Psoas muscle (tissue), 8 donors: ENCODE data around the gene PIP5KL1. TPM values are rescaled to one million over a fixed set of nuclear protein-coding genes. Genes with fewer than 3 reads are reported as not detected.

ENCODE experiments used
- ATAC-seq, 4 donors: fragments of 200-7000 bp; cut with Tn5 transposase; one replicate each; pipeline ENCODE4 v1.9.1; 2020; ENCODE audit warnings: moderate library complexity in 3 of 4, mild to moderate bottlenecking in 2 of 4
- DNase-seq, 2 donors: peaks; one replicate each; pipeline ENCODE4 v3.0.0-alpha.2; 2020
- H3K27ac ChIP-seq: fragments of 200-600 bp; one replicate; pipeline ENCODE4 v1.8.0; 2022
- H3K27me3 ChIP-seq, 3 donors: fragments of 200-600 bp in 1 of 3; one replicate each; pipeline versions ENCODE4 v1.6.1 to v1.8.0; 2013 to 2022; ENCODE audit warnings: low read length in 2 of 3, mild to moderate bottlenecking in 2 of 3, moderate library complexity in 1 of 3; ENCODE audit not compliant: insufficient read depth in 3 of 3
- H3K36me3 ChIP-seq, 2 donors: fragments of 200-600 bp in 1 of 2; one replicate each; pipeline versions ENCODE4 v1.6.1 to v1.8.0; 2013 to 2022; ENCODE audit warnings: low read depth in 1 of 2, mild to moderate bottlenecking in 1 of 2, moderate library complexity in 1 of 2; ENCODE audit not compliant: insufficient read depth in 1 of 2
- H3K4me1 ChIP-seq: fragments of 200-600 bp; one replicate; pipeline ENCODE4 v1.8.0; 2022
- H3K4me3 ChIP-seq: fragments of 200-600 bp; one replicate; pipeline ENCODE4 v1.8.0; 2022; ENCODE audit warnings: mild to moderate bottlenecking
- H3K9me3 ChIP-seq: fragments of 200-600 bp; one replicate; pipeline ENCODE4 v1.8.0; 2022
- CTCF ChIP-seq: fragments of 200-600 bp; IDR thresholded peaks from one replicate; pipeline ENCODE4 v1.8.0; 2022; ENCODE audit warnings: antibody characterized with exemption
- WGBS, 3 donors: extraction: QIAGEN DNeasy Blood & Tissue Kit; methylation state at CpG; one replicate each; pipeline versions ENCODE4 v1.1.6 to v1.1.7; 2013; 5-methylcytosine and 5-hydroxymethylcytosine counted together
- intact Hi-C, 2 donors: fragments of 100-400 bp; cut with DNase I; formaldehyde crosslinking; loops; one replicate each; pipeline versions ENCODE4 v1.11.0 to v1.14.2; 2022
- polyA plus RNA-seq, 3 donors: library from polyadenylated mRNA; stranded (reverse); fragments of 200-250 nt; gene quantifications; one replicate each; pipeline ENCODE4 v1.2.3, GENCODE V29; 2013
- total RNA-seq, 4 donors: library from RNA; stranded (reverse); fragmentation: NEBNext Ultra II Directional in 2 of 4; extraction: Animal tissue kit (Norgen Biotek cat#: 25700) in 2 of 4; gene quantifications; one replicate each; pipeline versions ENCODE4 v1.2.1 to v1.2.4, GENCODE V29; 2021 to 2023
- donor health status: healthy with polysubstance abuse.
- donor health status: DM: no; HTN: no; CAD: no; lungs with moderate emphysema.
- donor health status: Bipolar disorder and iron deficiency.
- donor health status: healthy.
- donor health status: DM: yes; HTN: yes; CAD: no.
- donor health status: DM: no; HTN: no; CAD: no.
- donor health status: DM: no; HTN: no; CAD: no.
- donor health status: DM: yes; HTN: yes; CAD: no.

PIP5KL1 gene
- total and polyA plus RNA-seq, 7 donors: 0.05 to 0.44 (median 0.26) TPM; not detected in 3

- Histone ChIP-seq H3K9me3 (no peaks in the 10 kb centered on the region), H3K4me1 (peaks cover 14% of the 10 kb centered on the region), H3K27me3 (no peaks in the 10 kb centered on the region), H3K27ac (no peak overlapping the region), H3K4me3 (no peak overlapping the region), H3K36me3 (peaks cover 0 to 48% of the 10 kb centered on the region in 2 donors)
- intact Hi-C loops: no loop called here
- 94 to 95% (median 95%) methylated on average over 31 of the region's 31 CpGs for WGBS, 3 donors
- DNase-seq (peak in 1 of 2 donors; percentile 44), ATAC-seq (no peak)
- TF ChIP-seq CTCF: no peak
Observed at GRCh38 chr9:127912296-127912695, 18.3 kb downstream of the PIP5KL1 start.

DNA sequence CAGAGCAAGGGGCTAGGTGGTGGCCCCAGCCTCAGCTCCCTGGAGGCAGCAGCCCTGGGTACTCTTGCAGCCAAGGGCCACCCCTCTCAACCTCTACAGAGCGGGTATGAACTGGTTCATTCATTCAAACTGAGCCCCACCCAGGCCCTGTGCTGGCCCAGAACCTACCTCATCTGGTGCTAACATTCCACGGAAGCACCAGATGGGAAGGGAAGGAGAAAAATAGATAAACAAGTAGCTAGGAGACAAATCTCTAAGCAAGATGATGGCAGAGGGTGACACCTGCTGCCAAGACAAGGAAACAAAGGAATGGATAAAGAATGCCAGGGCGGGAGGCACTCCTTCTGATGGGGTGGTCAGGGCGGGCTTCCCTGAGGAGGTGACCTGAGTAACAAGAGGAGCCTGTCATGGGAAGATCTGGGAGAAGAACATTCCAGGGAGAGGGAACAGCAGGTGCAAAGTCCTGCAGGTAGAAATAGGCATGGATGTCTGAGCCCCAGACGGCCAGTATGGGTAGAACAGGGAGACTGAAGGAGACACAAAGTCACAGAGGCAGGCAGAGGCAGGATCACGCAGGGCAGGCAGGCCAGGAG lies 19.9 kb downstream of the PIP5KL1 start:
- Histone ChIP-seq H3K27me3 (no peaks in the 10 kb centered on the region), H3K4me3 (no peak overlapping the region), H3K9me3 (no peaks in the 10 kb centered on the region), H3K27ac (peak overlapping the region; percentile 50), H3K4me1 (peaks cover 8% of the 10 kb centered on the region), H3K36me3 (peaks cover 0 to 48% of the 10 kb centered on the region in 2 donors)
- intact Hi-C loops: no loop called here
- DNase-seq: peak in 1 of 2 donors; percentile 46
- no peak for TF ChIP-seq CTCF
- ATAC-seq: no peak
- 74 to 75% (median 75%) methylated on average over 6 of the region's 6 CpGs for WGBS, 3 donors

GRCh38 chr9:127909839-127910273 lies 20.7 kb downstream of the PIP5KL1 start:
- intact Hi-C loops: no loop called here
- Histone ChIP-seq H3K4me3 (no peak overlapping the region), H3K27ac (no peak overlapping the region), H3K4me1 (peaks cover under 1% of the 10 kb centered on the region), H3K27me3 (no peaks in the 10 kb centered on the region), H3K36me3 (peaks cover 0 to 48% of the 10 kb centered on the region in 2 donors), H3K9me3 (no peaks in the 10 kb centered on the region)
- no peak for TF ChIP-seq CTCF
- WGBS, 3 donors: 88 to 94% (median 89%) methylated on average over 17 of the region's 17 CpGs
- ATAC-seq (no peak), DNase-seq (peak in 1 of 2 donors; percentile 38)

DNA sequence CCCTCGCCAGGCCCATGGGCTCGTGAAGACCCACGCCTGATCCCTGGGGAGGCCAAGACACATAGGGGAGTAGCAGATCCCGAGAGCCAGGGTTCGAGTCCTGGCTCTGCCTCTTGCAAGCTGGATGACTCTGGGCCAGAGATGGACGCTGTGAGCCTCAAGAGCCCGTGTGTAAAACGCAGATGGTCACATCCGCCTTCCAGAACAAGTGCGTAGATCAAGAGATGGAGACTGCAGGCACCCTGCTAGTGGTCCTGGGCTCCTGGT lies 22.0 kb downstream of the PIP5KL1 start:
- Histone ChIP-seq H3K4me3 (no peak overlapping the region), H3K9me3 (no peaks in the 10 kb centered on the region), H3K36me3 (peaks cover 0 to 43% of the 10 kb centered on the region in 2 donors), H3K27ac (no peak overlapping the region), H3K27me3 (no peaks in the 10 kb centered on the region), H3K4me1 (peaks cover 6% of the 10 kb centered on the region)
- intact Hi-C loops: no loop called here
- DNase-seq (no peak), ATAC-seq (no peak)
- 95 to 97% (median 95%) methylated on average over 10 of the region's 10 CpGs for WGBS, 3 donors
- no peak for TF ChIP-seq CTCF
